Measurements from ENCODE around the gene SCN2A. TPM values are rescaled to one million over a fixed set of nuclear protein-coding genes. Genes with fewer than 3 reads are reported as not detected.

Gene SCN2A
- total and polyA plus RNA-seq, 2 donors (not counting 1 experiment from before 2014, with no cell fraction given): 0.22 to 0.24 TPM

DNA sequence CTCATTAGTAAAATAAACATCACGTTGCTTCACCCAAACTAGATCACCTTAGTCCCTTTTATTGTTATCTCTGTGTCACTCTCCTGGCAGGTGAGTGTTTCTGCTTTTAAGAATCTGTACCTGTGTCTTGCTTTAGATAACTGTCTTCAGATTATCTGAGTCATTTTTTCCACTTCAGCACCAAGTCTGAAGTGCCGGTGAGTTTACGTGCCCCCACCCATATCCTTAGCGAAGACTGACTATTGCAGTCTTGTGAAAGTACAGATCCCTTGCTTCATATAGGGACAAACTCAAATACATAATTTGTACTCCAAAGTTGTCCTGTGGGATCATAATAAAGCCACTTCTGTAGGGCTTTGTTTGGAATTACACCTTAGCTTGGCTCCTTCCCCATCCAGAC, 41.1 kb downstream of the SCN2A start:
- WGBS (ENCODE audit: insufficient coverage): 69% methylated on average over 3 of the region's 4 CpGs
- H3K27ac ChIP-seq (ENCODE audit: low read length in 2 of 2): no peak overlapping the region
- H2AFZ ChIP-seq (ENCODE audit: insufficient read depth, low read depth, low read length, poor library complexity, severe bottlenecking): no peak overlapping the region
- H3K4me3 ChIP-seq (ENCODE audit: control extremely low read depth in 1 of 5, extremely low read depth in 1 of 5, insufficient read depth in 1 of 5, low read depth in 2 of 5, low read length in 4 of 5): no peak overlapping the region
- no peaks in the 10 kb centered on the region for H3K9me3 Mint-ChIP-seq (ENCODE audit: insufficient read depth)
- peaks cover 8 to 9% of the 10 kb centered on the region in 2 donors for H3K4me1 ChIP-seq (ENCODE audit: control insufficient read depth in 2 of 2, insufficient read depth in 2 of 2, low read length in 2 of 2)
- peaks cover 4% of the 10 kb centered on the region for H3K27me3 Mint-ChIP-seq
- H3K4me3 Mint-ChIP-seq: no peak overlapping the region
- intact Hi-C loops (cut with micrococcal nuclease): no loop called here
- ATAC-seq (ENCODE audit: low read depth) (no peak), DNase-seq (no peak)
- CTCF ChIA-PET: no interaction called here
- H3K4me1 Mint-ChIP-seq: peaks cover 11% of the 10 kb centered on the region
- H4K20me1 ChIP-seq (ENCODE audit: control insufficient read depth, insufficient read depth, low read length, poor library complexity, severe bottlenecking): no peaks in the 10 kb centered on the region
- no peak overlapping the region for H3K4me2 ChIP-seq (replicated peaks; ENCODE audit: low read depth, low read length, poor library complexity, severe bottlenecking)
- H3K79me2 ChIP-seq (ENCODE audit: control insufficient read depth, insufficient read depth, low read length): no peaks in the 10 kb centered on the region
- peaks cover 0 to 8% (median 1%) of the 10 kb centered on the region in 3 donors for H3K9me3 ChIP-seq (ENCODE audit: control extremely low read depth in 1 of 3, control insufficient read depth in 2 of 3, insufficient read depth in 1 of 3, low read length in 2 of 3)
- H3K9ac ChIP-seq (ENCODE audit: low read length): no peak overlapping the region
- POLR2A ChIA-PET: no interaction called here
- TF ChIP-seq, protein P1, sequence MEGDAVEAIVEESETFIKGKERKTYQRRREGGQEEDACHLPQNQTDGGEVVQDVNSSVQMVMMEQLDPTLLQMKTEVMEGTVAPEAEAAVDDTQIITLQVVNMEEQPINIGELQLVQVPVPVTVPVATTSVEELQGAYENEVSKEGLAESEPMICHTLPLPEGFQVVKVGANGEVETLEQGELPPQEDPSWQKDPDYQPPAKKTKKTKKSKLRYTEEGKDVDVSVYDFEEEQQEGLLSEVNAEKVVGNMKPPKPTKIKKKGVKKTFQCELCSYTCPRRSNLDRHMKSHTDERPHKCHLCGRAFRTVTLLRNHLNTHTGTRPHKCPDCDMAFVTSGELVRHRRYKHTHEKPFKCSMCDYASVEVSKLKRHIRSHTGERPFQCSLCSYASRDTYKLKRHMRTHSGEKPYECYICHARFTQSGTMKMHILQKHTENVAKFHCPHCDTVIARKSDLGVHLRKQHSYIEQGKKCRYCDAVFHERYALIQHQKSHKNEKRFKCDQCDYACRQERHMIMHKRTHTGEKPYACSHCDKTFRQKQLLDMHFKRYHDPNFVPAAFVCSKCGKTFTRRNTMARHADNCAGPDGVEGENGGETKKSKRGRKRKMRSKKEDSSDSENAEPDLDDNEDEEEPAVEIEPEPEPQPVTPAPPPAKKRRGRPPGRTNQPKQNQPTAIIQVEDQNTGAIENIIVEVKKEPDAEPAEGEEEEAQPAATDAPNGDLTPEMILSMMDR (IDR thresholded peaks at IDR 0.05): no peak
- TF ChIP-seq EZH2 (IDR thresholded peaks at IDR 0.05; ENCODE audit: borderline replicate concordance, insufficient read depth, low read depth, low read length, poor library complexity, severe bottlenecking): no peak
- H3K27me3 ChIP-seq (replicated peaks in 1 of 4; ENCODE audit: control extremely low read depth in 1 of 4, control insufficient read depth in 3 of 4, insufficient read depth in 4 of 4, low read length in 3 of 4): no peaks in the 10 kb centered on the region
- H3K36me3 ChIP-seq (replicated peaks in 1 of 2; ENCODE audit: control extremely low read depth in 1 of 2, control insufficient read depth in 1 of 2, extremely low read depth in 1 of 2, insufficient read depth in 2 of 2, low read length in 1 of 2): no peaks in the 10 kb centered on the region
- no peak overlapping the region for H3K27ac Mint-ChIP-seq

DNA sequence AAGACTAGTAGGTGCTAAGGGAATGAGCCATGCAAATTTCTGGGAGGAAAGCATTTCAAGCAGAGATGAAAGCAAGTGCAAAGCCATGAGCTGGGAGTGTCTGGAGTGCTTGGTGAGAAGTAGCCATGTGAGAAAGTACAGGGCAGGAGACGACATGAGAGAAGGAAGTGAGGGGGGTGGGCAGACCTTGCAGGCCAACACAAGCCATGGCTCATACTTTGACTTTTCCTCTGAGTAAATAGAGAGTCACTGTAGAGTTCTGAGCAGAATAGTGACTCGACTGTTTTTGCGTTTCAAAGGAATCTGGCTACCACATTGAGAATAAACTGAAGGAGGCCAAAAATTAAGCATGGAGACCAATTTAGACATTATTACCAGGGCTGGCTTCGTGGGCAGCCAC, 42.2 kb downstream of the SCN2A start:
- no peak overlapping the region for H2AFZ ChIP-seq (ENCODE audit: insufficient read depth, low read depth, low read length, poor library complexity, severe bottlenecking)
- H3K9ac ChIP-seq (ENCODE audit: low read length): no peak overlapping the region
- Mint-ChIP-seq H3K9me3 (ENCODE audit: insufficient read depth) (no peaks in the 10 kb centered on the region), H3K4me3 (no peak overlapping the region), H3K4me1 (peaks cover 11% of the 10 kb centered on the region), H3K27me3 (peaks cover 4% of the 10 kb centered on the region), H3K27ac (no peak overlapping the region)
- H3K79me2 ChIP-seq (ENCODE audit: control insufficient read depth, insufficient read depth, low read length): no peaks in the 10 kb centered on the region
- H3K4me1 ChIP-seq (ENCODE audit: control insufficient read depth in 2 of 2, insufficient read depth in 2 of 2, low read length in 2 of 2): peaks cover 8 to 9% of the 10 kb centered on the region in 2 donors
- H3K36me3 ChIP-seq (replicated peaks in 1 of 2; ENCODE audit: control extremely low read depth in 1 of 2, control insufficient read depth in 1 of 2, extremely low read depth in 1 of 2, insufficient read depth in 2 of 2, low read length in 1 of 2): no peaks in the 10 kb centered on the region
- H3K4me2 ChIP-seq (replicated peaks; ENCODE audit: low read depth, low read length, poor library complexity, severe bottlenecking): no peak overlapping the region
- no peaks in the 10 kb centered on the region for H3K27me3 ChIP-seq (replicated peaks in 1 of 4; ENCODE audit: control extremely low read depth in 1 of 4, control insufficient read depth in 3 of 4, insufficient read depth in 4 of 4, low read length in 3 of 4)
- H3K9me3 ChIP-seq (ENCODE audit: control extremely low read depth in 1 of 3, control insufficient read depth in 2 of 3, insufficient read depth in 1 of 3, low read length in 2 of 3): peaks cover 0 to 8% (median 1%) of the 10 kb centered on the region in 3 donors
- no peaks in the 10 kb centered on the region for H4K20me1 ChIP-seq (ENCODE audit: control insufficient read depth, insufficient read depth, low read length, poor library complexity, severe bottlenecking)
- no peak for TF ChIP-seq EZH2 (IDR thresholded peaks at IDR 0.05; ENCODE audit: borderline replicate concordance, insufficient read depth, low read depth, low read length, poor library complexity, severe bottlenecking)
- DNase-seq (no peak), ATAC-seq (ENCODE audit: low read depth) (no peak)
- 69% methylated on average over 4 of the region's 4 CpGs for WGBS (ENCODE audit: insufficient coverage)
- no peak overlapping the region for H3K27ac ChIP-seq (ENCODE audit: low read length in 2 of 2)
- ChIA-PET CTCF (no interaction called here), POLR2A (no interaction called here)
- intact Hi-C loops (cut with micrococcal nuclease): no loop called here
- no peak overlapping the region for H3K4me3 ChIP-seq (ENCODE audit: control extremely low read depth in 1 of 5, extremely low read depth in 1 of 5, insufficient read depth in 1 of 5, low read depth in 2 of 5, low read length in 4 of 5)
